HG03196 (cell line): ENCODE measurements around the gene ABL1.

ENCODE experiments used
- ATAC-seq: cut with Tn5 transposase; IDR thresholded peaks from one replicate; pipeline ENCODE4 v1.9.1; 2021; ENCODE audit not compliant: unreplicated experiment

Gene ABL1

DNA sequence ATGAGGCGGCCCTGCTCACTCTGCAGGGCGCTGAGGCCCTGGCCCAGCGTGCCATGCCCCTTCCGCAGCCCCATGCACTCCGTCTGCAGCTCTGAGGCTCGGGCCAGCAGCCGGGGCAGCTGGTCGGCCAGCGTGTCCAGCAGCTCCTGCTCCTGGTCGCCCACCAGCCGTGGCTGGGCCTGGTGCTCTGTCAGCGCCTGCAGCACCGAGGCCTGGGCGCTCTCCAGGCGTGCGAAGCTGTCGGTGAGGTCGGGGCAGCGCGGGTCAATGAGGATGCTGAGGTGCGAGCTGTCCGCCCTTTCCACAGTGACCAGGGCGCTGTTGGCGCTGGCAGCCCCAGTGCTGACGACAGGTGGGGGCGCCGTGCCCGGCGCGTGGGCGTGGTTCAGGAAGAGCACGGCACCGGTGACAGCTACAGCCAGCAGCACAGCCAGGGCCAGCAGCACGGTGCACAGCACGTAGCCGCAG, 94.6 kb downstream of the ABL1 start:
- ATAC-seq, result no peak

DNA sequence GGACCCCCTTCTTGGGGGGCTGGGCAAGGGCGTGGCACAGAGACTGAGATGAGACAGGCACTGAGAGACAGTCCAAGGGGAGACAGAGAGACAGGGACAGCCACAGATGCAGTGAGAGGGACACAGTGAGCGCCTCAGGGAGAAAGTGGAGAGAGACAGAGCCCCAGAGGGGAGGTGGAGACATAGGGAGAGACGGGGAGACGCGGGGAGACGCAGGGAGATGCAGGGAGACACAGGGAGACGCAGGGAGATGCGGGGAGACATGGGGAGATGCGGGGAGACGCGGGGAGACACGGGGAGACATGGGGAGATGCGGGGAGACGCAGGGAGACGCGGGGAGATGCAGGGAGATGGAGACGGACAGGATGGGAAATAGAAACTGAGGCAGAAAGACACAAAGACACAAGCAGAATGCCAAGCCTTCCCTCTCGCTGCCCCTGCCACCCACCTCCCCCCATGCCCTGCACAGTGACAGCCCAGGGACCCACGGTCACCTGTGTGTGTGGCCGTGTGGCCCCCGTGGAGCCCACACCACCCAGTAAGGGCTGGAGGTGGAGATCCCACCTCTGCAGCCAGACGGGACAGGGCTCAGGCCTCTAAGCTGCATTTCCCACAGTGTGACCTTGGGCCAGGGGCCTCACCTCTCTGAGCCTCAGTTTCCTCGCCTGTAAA, 95.2 kb downstream of the ABL1 start:
- no peak for ATAC-seq

DNA sequence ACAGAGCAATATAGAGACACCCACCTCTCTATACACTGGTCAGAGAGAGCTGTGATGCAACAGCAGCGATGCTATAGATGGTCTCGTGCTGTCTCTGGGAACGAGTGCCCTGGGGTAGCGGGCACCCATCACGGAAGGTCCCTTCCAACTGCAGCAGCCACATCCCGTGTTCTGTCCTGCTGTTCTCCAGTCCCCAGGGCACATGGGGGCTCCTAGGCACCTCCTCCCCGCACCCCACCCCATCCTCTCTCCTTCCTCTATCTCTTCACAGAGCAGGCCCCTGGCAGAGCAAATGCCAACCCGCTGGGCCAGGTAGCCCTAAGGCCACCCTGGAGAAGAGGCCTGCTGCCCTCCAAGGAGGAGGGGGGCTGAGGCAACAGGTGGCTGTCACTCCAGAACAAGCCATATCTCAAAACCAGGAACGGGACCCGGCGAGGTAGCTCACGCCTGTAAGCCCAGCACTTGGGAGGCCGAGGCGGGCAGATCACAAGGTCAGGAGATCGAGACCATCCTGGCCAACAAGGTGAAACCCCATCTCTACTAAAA, 95.8 kb downstream of the ABL1 start:
- no peak for ATAC-seq

DNA sequence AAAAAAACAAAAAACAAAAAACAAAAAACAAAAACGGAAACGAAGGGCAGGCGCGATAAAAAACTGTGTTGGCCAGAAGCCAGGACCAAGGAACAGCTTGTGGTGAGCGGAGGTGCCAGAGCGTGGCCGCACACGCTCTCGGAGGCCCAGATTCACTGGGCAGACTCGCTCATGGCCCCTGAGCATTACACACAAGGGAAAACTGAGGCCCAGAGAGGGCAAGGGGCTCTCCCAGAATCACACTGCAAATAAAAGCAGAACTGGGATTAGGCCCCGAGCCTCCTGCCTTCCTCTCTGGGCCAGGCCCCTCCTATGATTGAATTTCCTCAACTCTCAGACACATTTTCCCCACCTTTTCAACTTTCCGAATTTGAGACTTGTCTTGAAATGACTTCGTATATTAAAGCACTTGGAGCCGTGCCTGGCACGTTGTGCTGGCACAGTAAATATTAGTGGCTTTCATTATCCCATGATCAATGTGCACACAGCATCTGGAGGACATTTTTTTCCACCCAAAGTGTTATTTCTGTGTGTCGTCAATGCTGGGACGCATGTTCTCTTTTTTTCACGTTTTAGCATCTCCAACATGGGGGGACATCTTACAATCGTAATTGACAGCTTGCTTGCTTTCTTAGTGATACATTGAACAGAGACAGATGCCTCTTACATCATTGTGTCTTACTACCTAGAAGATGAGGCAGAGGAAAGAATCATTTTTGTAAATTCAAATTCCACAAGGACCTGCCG, 96.6 kb downstream of the ABL1 start:
- ATAC-seq, result no peak

DNA sequence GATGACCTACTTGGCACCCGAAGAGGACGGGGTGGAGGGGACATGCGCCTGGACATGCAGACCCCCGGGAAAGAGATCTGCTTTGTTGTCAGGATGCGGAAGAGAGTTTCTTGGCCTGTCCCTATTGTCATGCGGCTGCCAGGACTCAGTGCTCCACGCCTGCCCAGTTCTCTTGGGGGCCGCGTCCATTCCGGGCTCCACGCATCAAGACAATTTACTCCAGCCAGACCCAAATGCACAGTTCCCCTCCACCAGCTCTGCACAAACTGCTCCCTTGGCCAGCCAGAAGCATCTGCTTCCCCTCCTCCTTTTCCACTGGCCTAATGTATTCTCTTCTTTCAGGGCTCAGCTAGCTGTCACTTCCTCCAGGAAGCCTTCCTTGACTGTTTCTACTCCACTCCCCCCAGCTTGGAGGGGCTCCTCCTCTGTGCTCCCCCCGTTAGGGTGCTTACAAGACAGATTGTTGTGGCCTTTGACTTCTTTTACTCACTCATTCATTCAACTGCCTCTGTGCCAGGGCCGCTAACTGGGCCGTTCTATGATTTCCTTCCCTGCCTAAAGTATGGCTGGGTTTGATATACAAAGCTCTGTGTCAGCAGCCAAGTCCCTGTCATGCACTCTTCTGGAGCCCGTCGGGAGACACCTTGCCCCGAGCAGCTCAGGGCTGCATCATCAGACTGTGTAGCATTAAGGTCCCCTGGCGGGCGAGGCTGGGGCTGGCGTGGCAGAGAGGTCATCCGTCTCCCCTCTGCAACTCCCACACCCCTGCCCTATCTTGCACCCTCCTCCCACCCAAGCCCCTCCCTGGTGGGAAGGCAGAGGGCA, 97.4 kb downstream of the ABL1 start:
- ATAC-seq, result no peak

DNA sequence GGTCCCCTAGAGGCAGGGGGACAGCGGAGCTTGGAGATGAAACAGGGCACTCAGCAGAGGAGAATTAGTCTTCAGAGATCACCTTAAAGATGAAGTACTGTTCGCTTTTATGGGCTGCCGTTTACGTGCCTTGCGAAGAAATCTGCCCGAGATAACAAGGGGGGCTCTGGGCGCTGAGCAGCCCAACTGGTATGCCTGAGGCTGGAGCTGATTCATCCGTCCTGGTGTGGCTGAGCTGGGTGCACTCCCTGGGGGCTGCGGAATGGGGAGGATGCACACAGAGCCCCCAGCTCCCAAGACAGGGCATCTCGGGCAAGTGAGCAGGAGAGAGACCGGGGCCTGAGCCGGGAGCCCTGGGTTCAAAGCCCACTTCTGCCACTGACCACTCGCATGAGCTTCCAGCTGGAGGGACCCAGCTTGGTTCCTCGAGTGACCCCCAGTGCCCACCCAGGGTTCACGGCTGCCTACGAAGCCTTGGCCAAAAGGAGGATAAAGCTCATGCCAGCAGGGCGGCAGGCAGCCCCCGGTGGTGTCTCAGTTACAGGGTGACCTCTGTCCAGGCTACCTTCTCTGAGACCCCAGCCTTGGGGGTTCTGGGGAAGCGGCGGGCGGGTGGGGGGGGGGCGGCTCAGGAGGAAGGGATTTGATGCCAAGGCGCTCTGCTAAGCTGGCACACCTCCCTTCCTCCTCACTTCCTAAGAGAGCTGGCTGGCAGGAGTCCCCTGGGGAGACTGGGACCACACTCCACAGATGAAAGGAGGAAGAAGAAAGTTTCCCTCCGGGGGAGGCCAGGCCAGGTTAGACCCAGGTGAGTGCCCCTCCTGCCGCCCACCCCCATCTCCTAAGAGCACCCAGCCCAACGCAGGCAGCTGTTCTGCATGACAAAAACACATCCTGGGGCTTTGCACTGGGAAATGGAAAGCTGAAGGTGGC, 98.3 kb downstream of the ABL1 start:
- no peak for ATAC-seq

DNA sequence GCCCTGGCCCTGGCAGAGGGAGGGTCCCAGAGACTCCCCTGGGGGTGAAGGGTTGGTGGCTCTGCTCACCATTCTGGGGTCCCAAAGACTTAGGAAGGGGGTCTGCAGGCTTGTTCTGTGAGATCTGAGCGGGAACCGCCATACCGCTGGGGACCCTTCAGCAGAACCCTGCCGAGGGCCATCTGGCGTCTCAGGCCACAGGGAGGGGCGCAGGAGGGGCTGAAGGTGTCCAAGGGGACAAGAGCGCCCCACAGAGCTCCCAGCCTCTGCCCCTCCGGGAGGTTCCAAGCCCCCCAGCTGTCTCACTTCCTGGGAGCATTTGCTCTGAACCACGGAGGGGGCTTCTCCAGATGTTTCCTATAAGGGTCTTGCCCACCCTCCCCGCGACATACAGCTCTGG, 99.2 kb downstream of the ABL1 start:
- ATAC-seq, result no peak

DNA sequence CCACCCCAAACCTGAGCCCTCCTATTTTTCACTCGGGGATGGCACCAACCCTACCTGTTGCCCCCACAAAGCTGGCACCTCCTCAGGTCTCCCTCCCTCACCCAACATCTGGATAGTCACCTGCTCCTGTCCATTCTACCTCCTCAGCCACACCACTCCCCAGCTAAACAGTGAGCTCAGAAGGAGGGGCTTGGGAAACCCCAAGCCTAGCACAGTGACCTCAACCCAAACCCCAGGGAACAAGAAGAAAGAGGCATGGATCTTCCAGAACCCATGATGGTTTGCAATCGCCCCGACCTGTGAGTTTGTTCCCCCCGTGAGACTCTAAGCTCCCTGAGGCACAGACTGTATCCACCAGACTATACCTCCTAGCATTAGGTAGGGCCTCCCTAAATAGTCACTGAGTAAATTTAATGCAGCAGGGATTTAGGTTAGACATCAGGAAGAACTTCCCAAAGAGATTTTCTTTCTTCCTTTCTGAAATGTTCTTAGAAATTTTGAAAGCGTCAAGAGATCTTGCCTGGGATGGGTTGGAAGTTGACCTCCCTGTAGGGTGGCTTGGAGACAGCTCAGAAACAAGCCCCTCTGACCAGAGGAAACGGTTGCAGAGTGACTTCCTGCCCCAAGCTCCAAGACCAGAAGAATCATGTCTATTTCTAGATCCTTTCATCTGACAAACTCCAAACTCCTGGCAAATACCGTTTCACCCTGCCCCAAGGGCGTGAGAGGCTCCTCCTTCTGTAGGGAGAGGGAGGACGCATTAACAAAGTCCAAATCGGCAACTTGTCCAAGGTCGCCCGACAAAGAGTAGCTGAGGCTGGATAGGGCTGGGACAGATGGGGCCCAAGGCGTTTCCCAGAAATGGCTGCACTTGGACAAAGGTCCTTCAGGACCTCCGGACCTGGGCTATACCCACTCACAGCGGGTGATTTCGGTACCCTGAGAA, 99.9 kb downstream of the ABL1 start:
- no peak for ATAC-seq

DNA sequence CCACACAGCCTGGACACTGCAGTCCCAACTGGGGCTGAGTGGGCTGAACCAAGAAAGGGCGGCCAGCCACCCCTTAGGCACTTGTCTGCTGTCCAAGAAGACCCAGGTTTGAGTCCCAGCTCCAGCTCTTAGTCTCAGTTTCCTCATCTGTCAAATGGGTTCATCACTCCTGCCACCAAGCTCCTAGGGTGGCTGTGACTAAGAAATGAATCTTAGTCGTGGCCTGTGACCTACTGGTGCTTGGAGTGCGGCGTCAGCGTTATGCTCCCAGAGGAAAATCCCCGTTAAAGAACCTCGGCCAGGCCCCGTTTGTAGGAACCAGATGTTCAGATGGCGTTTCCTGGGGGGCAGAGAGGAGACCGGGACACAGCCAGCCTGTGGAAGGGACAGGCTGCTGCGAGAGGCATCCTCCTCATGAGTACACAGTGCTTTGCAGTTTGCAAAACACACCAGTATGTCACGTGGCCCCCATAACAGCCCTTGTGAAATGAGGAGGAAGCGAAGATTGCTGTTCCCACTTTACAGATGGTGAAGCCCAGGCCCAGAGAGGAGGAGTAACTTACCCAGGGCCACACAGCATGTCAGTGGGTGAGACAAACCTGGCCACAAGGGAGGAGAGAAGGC, 100.7 kb downstream of the ABL1 start:
- no peak for ATAC-seq

DNA sequence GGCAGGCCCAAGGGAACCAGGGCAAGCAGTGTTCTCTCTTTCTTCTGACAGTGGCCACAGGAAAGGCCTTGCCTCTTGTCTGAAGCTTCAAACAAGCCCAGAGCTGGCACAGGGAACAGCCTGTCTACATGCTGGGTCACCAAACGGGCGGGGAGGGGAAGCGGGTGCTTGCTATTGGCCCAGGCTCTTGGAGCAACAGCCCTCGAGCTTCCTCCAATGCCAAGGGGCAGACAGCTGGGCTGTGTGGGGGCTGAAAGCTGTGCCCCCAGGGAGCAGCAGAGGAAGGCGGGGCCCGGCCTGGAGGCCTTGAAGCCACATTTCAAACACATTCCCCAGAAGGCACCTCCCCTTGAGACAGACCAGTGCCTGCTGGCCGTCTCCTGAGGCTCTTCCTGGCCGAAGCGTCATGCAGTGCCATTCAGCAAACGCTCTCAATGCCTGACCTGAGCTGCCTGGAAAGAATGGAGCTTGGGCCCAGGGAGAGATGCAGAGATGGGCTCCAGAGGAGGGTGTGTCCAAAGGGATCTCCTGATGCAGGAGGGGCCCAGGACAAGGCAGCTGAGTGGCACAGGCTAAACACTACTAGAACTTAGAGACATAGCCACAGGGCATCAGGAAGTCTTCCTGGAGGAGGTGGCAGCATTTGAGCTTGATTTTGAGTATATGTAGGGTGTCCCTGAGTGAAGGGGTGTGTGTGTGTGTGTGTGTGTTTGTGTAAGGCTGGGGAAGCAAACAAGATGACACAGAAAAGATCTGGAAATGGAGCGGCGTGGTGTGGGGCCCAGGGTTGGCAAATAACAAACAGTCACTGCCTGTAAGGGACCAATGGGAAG, 101.4 kb downstream of the ABL1 start:
- ATAC-seq, result no peak
